MM.1S (cell line): ENCODE results near the gene RXRA.

ENCODE experiments used
- EZH2 ChIP-seq: fragments of 300-600 bp; sonication (generic); optimal IDR thresholded peaks from 2 replicates; pipeline ENCODE3; 2017; ENCODE audit warnings: low read depth, mild to moderate bottlenecking, antibody characterized with exemption, low read length, mixed read lengths
- EZH2phosphoT487 ChIP-seq: fragments of 300-600 bp; sonication (generic); IDR thresholded peaks from 2 replicates; pipeline ENCODE4 v1.6.1; 2018; ENCODE audit warnings: antibody characterized with exemption, low read length
- TF ChIP-seq, protein P1 (sequence below): fragments of 300-600 bp; sonication (generic); IDR thresholded peaks from 2 replicates; pipeline ENCODE4 v1.5.1; 2016; ENCODE audit warnings: antibody characterized with exemption, low read length, mixed read lengths

DNA sequence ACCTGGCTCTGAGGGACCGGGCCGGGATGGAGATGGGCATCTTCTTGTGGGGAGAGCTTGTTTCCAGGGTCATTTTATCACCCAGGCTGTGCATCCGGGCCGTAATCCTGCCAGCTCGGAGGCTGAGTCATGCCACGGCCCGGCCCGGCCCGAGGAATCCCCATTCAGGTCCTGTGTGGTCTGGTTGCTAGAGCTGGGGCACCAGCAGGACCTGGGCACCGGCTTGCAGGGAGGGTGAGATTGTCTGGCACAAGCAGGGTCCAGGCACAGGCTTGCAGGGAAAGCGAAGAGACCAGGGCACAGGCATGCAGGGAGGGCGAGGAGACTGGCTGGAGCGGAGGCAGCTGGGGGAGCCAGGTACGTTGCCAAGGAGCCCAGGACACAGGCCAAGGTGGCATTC is 106.8 kb downstream of the RXRA start:
- TF ChIP-seq, protein P1, sequence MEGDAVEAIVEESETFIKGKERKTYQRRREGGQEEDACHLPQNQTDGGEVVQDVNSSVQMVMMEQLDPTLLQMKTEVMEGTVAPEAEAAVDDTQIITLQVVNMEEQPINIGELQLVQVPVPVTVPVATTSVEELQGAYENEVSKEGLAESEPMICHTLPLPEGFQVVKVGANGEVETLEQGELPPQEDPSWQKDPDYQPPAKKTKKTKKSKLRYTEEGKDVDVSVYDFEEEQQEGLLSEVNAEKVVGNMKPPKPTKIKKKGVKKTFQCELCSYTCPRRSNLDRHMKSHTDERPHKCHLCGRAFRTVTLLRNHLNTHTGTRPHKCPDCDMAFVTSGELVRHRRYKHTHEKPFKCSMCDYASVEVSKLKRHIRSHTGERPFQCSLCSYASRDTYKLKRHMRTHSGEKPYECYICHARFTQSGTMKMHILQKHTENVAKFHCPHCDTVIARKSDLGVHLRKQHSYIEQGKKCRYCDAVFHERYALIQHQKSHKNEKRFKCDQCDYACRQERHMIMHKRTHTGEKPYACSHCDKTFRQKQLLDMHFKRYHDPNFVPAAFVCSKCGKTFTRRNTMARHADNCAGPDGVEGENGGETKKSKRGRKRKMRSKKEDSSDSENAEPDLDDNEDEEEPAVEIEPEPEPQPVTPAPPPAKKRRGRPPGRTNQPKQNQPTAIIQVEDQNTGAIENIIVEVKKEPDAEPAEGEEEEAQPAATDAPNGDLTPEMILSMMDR: no peak
- TF ChIP-seq EZH2 (no peak), EZH2phosphoT487 (no peak)
